NCI-H2081 (cell line): Measurements from ENCODE around the gene LRRC46.

Experiments
- DNase-seq, 2 experiments: peaks; one replicate each; lab custom pipeline; 2025; lab: John Stamatoyannopoulos, UW

Gene LRRC46

GRCh38 chr17:47878203-47879027 is 46.9 kb downstream of the LRRC46 start:
- DNase-seq: no peak

- DNase-seq: no peak
These were observed 47.6 kb downstream of the LRRC46 start for GRCh38 chr17:47879028-47879585.

GRCh38 chr17:47879776-47880454 is 48.4 kb downstream of the LRRC46 start:
- no peak for DNase-seq

GRCh38 chr17:47882247-47882646 is 50.8 kb downstream of the LRRC46 start:
- no peak for DNase-seq

- DNase-seq: no peak
These were observed 51.5 kb downstream of the LRRC46 start for GRCh38 chr17:47882695-47883588.

- no peak for DNase-seq
These were observed 52.3 kb downstream of the LRRC46 start for GRCh38 chr17:47883589-47884426.

GRCh38 chr17:47884427-47884740 is 52.9 kb downstream of the LRRC46 start:
- no peak for DNase-seq

- no peak for DNase-seq
These were observed 53.6 kb downstream of the LRRC46 start for GRCh38 chr17:47884905-47885730.
